H1 (cell line): Measurements from ENCODE around the gene RNF26. TPM values are rescaled to one million over a fixed set of nuclear protein-coding genes. Genes with fewer than 3 reads are reported as not detected.

Experiments
- JUND ChIP-seq: IDR thresholded peaks from 2 replicates; pipeline ENCODE4 v1.6.1; 2011; ENCODE audit warnings: mild to moderate bottlenecking, improper control_type of control experiment, low read length
- polyA plus RNA-seq, 7 experiments: library from polyadenylated mRNA; depleted of rRNA in 3 of 7; stranded (reverse) in 5 of 7; unstranded in 2 of 7; fragments of >200 nt in 5 of 7; fragments of 200-250 nt in 2 of 7; gene quantifications; 1 replicate in 5 of 7; 2 replicates in 1 of 7; 4 replicates in 1 of 7; pipeline versions ENCODE4 v1.2.1 to v1.2.3, GENCODE V29; 2011 to 2013; ENCODE audit warnings: missing spikeins in 2 of 7, mixed read lengths in 2 of 7
- total RNA-seq: library from RNA; stranded (reverse); fragmentation: NEBNext Ultra II Directional; extraction: Animal tissue kit (Norgen Biotek cat#: 25700); gene quantifications from 2 replicates; pipeline ENCODE4 v1.2.1, GENCODE V29; 2021

The RNF26 gene
- total and polyA plus RNA-seq, 2 of the 8 experiments (the other 6 are each of a cell fraction or from before 2014, with no cell fraction given), result 82.7 to 84.0 TPM

- TF ChIP-seq JUND, result no peak
Observed at GRCh38 chr11:119338965-119339588, 4.8 kb downstream of the RNF26 start (continued).
